Measurements from ENCODE around the gene CWC22. TPM values are rescaled to one million over a fixed set of nuclear protein-coding genes. Genes with fewer than 3 reads are reported as not detected.

CWC22 gene
- total and polyA plus RNA-seq, 2 donors (not counting 3 experiments of a cell fraction or from before 2014, with no cell fraction given) = 1.8 to 15.7 TPM

DNA sequence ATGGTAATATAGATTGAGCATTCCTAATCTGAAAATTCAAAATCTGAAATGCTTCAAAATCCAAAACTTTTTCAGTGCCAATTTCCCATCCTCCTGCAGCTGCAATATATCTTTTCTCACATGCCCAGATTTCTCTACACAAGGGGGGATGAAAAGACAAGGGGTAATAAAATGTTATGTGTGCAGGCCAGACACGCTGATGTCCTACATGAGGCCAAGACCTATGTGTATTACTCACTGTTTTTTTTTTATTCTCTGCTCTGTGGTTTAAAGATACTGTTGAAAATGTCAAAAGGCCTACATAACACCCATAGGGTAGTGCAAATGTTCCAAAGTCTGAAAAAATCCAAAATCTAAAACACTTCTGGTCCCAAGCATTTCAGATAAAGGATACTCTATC is 41.2 kb upstream of the CWC22 start:
- Histone ChIP-seq H3K27ac (ENCODE audit: insufficient read depth, low read depth, low read length) (no peak overlapping the region), H3K9me3 (replicated peaks; ENCODE audit: control insufficient read depth, insufficient read depth, low read length) (no peaks in the 10 kb centered on the region), H3K9ac (replicated peaks; ENCODE audit: extremely low read depth, insufficient read depth, low read length) (no peak overlapping the region), H3K79me2 (ENCODE audit: control insufficient read depth, insufficient read depth, low read length) (no peaks in the 10 kb centered on the region), H3K4me1 (ENCODE audit: control insufficient read depth, extremely low read depth, insufficient read depth, low read length) (no peaks in the 10 kb centered on the region), H3K4me3 (replicated peaks in 1 of 3; ENCODE audit: insufficient read depth in 1 of 3, low read depth in 1 of 3, low read length in 3 of 3) (no peak overlapping the region), H3K4me2 (ENCODE audit: insufficient read depth, low read length) (no peak overlapping the region), H3K27me3 (ENCODE audit: control insufficient read depth in 2 of 2, insufficient read depth in 2 of 2, low read length in 2 of 2) (no peaks in the 10 kb centered on the region), H2AFZ (ENCODE audit: low read depth, low read length) (no peak overlapping the region), H3K36me3 (ENCODE audit: control insufficient read depth in 2 of 2, extremely low read depth in 1 of 2, insufficient read depth in 2 of 2, low read length in 2 of 2) (no peaks in the 10 kb centered on the region), H3K9me1 (replicated peaks; ENCODE audit: control insufficient read depth, extremely low read depth, insufficient read depth, low read length) (no peaks in the 10 kb centered on the region), H4K20me1 (replicated peaks; ENCODE audit: control insufficient read depth, extremely low read depth, insufficient read depth, low read length) (no peaks in the 10 kb centered on the region)
- CTCF ChIA-PET = no interaction called here
- POLR2A ChIA-PET = no interaction called here
- DNase-seq (ENCODE audit: low read depth, low spot score) = no peak
- TF ChIP-seq MYC (IDR thresholded peaks at IDR 0.05; ENCODE audit: low read depth, low read length) (no peak), EZH2 (IDR thresholded peaks at IDR 0.05; ENCODE audit: borderline replicate concordance, low read depth, low read length, severe bottlenecking) (no peak), POLR2A (IDR thresholded peaks at IDR 0.05; ENCODE audit: low read depth, low read length) (no peak), GATA2 (IDR thresholded peaks at IDR 0.05; ENCODE audit: insufficient read depth, insufficient read length, low read depth, low read length) (no peak), POLR2AphosphoS5 (IDR thresholded peaks at IDR 0.05; ENCODE audit: insufficient read depth, low read depth, low read length) (no peak), JUN (IDR thresholded peaks at IDR 0.05; ENCODE audit: borderline replicate concordance, insufficient read depth, insufficient read length, low read depth) (no peak), FOS (IDR thresholded peaks at IDR 0.05; ENCODE audit: borderline replicate concordance, insufficient read depth, low read length) (no peak)
- TF ChIP-seq, protein P1, sequence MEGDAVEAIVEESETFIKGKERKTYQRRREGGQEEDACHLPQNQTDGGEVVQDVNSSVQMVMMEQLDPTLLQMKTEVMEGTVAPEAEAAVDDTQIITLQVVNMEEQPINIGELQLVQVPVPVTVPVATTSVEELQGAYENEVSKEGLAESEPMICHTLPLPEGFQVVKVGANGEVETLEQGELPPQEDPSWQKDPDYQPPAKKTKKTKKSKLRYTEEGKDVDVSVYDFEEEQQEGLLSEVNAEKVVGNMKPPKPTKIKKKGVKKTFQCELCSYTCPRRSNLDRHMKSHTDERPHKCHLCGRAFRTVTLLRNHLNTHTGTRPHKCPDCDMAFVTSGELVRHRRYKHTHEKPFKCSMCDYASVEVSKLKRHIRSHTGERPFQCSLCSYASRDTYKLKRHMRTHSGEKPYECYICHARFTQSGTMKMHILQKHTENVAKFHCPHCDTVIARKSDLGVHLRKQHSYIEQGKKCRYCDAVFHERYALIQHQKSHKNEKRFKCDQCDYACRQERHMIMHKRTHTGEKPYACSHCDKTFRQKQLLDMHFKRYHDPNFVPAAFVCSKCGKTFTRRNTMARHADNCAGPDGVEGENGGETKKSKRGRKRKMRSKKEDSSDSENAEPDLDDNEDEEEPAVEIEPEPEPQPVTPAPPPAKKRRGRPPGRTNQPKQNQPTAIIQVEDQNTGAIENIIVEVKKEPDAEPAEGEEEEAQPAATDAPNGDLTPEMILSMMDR (IDR thresholded peaks at IDR 0.05; ENCODE audit: extremely low read depth in 1 of 2, insufficient read depth in 1 of 2, low read depth in 1 of 2, low read length in 2 of 2) = no peak
- TF ChIP-seq, protein P2, sequence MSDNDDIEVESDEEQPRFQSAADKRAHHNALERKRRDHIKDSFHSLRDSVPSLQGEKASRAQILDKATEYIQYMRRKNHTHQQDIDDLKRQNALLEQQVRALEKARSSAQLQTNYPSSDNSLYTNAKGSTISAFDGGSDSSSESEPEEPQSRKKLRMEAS (IDR thresholded peaks at IDR 0.05; ENCODE audit: insufficient read depth, insufficient read length) = no peak
- FAIRE-seq = no peak
- intact Hi-C loops (cut with micrococcal nuclease) (no loop called here), dilution Hi-C loops (cut with MboI; ENCODE audit: extremely low pct_ligation_motif_present, low sequenced_read_pairs) (no loop called here)
- BruUV-seq (replicated peaks) = no TSS peak
